Smooth muscle cell (in vitro differentiated cells): Measurements from ENCODE around the gene OR2W1. TPM values are rescaled to one million over a fixed set of nuclear protein-coding genes. Genes with fewer than 3 reads are reported as not detected.

Source experiments
- DNase-seq: peaks from one replicate; lab custom pipeline; 2025; ENCODE audit not compliant: unreplicated experiment; lab: John Stamatoyannopoulos, UW
- H2AFZ ChIP-seq: fragments of 200-600 bp; sonication (generic); 2 replicates; pipeline ENCODE4 v1.6.0; 2016; ENCODE audit warnings: antibody characterized with exemption, low read depth, mild to moderate bottlenecking
- H3F3A ChIP-seq: fragments of 200-600 bp; sonication (generic); 2 replicates; pipeline ENCODE4 v1.6.0; 2017; ENCODE audit warnings: antibody characterized with exemption, low read depth
- H3K27ac ChIP-seq: fragments of 200-600 bp; sonication (generic); 2 replicates; pipeline ENCODE4 v1.5.1; 2016; ENCODE audit warnings: low read depth, mild to moderate bottlenecking
- H3K27me3 ChIP-seq: fragments of 200-600 bp; sonication (generic); 2 replicates; pipeline ENCODE4 v1.6.1; 2016; ENCODE audit warnings: low read depth, mild to moderate bottlenecking
- H3K36me3 ChIP-seq: fragments of 200-600 bp; sonication (generic); 2 replicates; pipeline ENCODE4 v1.5.1; 2016; ENCODE audit warnings: low read depth
- H3K4me1 ChIP-seq: fragments of 200-600 bp; sonication (generic); 2 replicates; pipeline ENCODE4 v1.5.1; 2016; ENCODE audit warnings: low read depth
- H3K4me2 ChIP-seq: fragments of 200-600 bp; sonication (generic); 2 replicates; pipeline ENCODE4 v1.6.0; 2016; ENCODE audit warnings: mild to moderate bottlenecking
- H3K4me3 ChIP-seq: fragments of 200-600 bp; sonication (generic); 2 replicates; pipeline ENCODE4 v1.5.1; 2016; ENCODE audit warnings: mild to moderate bottlenecking
- H3K79me2 ChIP-seq: fragments of 200-600 bp; sonication (generic); 2 replicates; pipeline ENCODE4 v1.6.0; 2016; ENCODE audit warnings: low read depth, mild to moderate bottlenecking
- H3K9ac ChIP-seq: fragments of 200-600 bp; sonication (generic); 2 replicates; pipeline ENCODE4 v1.6.0; 2016; ENCODE audit warnings: low read depth
- H3K9me3 ChIP-seq: fragments of 200-600 bp; sonication (generic); replicated peaks from 2 replicates; pipeline ENCODE4 v1.5.1; 2016; ENCODE audit warnings: low read depth
- H4K20me1 ChIP-seq: fragments of 200-600 bp; sonication (generic); 2 replicates; pipeline ENCODE4 v1.6.0; 2016; ENCODE audit warnings: low read depth
- WGBS: methylation state at CpG from one replicate; pipeline ENCODE4 v1.1.7; 2016; ENCODE audit warnings: low lambda C conversion rate; 5-methylcytosine and 5-hydroxymethylcytosine counted together
- polyA plus RNA-seq: library from polyadenylated mRNA; unstranded; fragments of >200 nt; fragmentation: Nextera tagmentation; extraction: Ambion mirVana; gene quantifications from 2 replicates; pipeline ENCODE4 v1.2.1, GENCODE V29; 2016
- total RNA-seq: library from RNA; depleted of rRNA; stranded (reverse); fragments of >200 nt; gene quantifications from 2 replicates; pipeline ENCODE4 v1.2.3, GENCODE V29; 2014
- TF ChIP-seq, protein P1 (sequence below): fragments of 200-600 bp; sonication (generic); IDR thresholded peaks from 2 replicates; pipeline ENCODE4 v1.5.1; 2017; ENCODE audit warnings: borderline replicate concordance, mild to moderate bottlenecking, antibody characterized with exemption; ENCODE audit not compliant: insufficient read depth, poor library complexity, severe bottlenecking

OR2W1 gene, protein sequence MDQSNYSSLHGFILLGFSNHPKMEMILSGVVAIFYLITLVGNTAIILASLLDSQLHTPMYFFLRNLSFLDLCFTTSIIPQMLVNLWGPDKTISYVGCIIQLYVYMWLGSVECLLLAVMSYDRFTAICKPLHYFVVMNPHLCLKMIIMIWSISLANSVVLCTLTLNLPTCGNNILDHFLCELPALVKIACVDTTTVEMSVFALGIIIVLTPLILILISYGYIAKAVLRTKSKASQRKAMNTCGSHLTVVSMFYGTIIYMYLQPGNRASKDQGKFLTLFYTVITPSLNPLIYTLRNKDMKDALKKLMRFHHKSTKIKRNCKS
- total RNA-seq: not detected in 2 replicates
- polyA plus RNA-seq: not detected in 2 replicates

DNA sequence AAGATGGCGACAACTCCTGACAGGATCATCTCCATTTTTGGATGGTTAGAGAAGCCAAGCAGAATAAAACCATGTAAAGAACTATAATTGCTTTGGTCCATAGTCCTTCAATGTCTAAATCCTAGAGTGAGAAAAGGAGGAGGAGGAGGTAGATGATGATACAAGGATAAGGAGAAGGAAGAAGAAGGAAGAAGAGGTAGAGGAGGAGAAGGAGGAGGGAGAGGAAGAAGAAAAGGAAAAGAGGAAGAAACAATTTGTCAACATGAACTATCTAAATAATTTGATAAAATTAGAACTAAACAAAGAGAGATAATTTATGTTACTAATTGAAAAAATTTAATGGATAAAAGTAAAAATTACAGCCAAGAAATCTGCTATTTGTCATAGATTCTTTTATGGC lies at the start of gene OR2W1:
Gene OR2W1, minus strand, starts transcription at position 101 of the 400 bp plus-strand sequence. Its CDS starts 0 bp downstream, at position 101.
- H3K36me3 ChIP-seq: no peaks in the 10 kb centered on the region
- H3K27ac ChIP-seq: no peak within 1 kb of the TSS
- H3K9ac ChIP-seq: no peak within 1 kb of the TSS
- H3K27me3 ChIP-seq: peaks cover 21% of the 10 kb centered on the region
- H3K4me2 ChIP-seq: no peak within 1 kb of the TSS
- H3K79me2 ChIP-seq: no peaks in the 10 kb centered on the region
- H3K4me3 ChIP-seq: no peak within 1 kb of the TSS
- no peaks in the 10 kb centered on the region for H3K9me3 ChIP-seq
- H3F3A ChIP-seq: no peaks in the 10 kb centered on the region
- 90% methylated on average over 1 of the region's 1 CpG for WGBS
- H2AFZ ChIP-seq: no peak within 1 kb of the TSS
- no peaks in the 10 kb centered on the region for H4K20me1 ChIP-seq
- H3K4me1 ChIP-seq: no peaks in the 10 kb centered on the region
- TF ChIP-seq, protein P1, sequence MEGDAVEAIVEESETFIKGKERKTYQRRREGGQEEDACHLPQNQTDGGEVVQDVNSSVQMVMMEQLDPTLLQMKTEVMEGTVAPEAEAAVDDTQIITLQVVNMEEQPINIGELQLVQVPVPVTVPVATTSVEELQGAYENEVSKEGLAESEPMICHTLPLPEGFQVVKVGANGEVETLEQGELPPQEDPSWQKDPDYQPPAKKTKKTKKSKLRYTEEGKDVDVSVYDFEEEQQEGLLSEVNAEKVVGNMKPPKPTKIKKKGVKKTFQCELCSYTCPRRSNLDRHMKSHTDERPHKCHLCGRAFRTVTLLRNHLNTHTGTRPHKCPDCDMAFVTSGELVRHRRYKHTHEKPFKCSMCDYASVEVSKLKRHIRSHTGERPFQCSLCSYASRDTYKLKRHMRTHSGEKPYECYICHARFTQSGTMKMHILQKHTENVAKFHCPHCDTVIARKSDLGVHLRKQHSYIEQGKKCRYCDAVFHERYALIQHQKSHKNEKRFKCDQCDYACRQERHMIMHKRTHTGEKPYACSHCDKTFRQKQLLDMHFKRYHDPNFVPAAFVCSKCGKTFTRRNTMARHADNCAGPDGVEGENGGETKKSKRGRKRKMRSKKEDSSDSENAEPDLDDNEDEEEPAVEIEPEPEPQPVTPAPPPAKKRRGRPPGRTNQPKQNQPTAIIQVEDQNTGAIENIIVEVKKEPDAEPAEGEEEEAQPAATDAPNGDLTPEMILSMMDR: no peak
- DNase-seq: no peak

DNA sequence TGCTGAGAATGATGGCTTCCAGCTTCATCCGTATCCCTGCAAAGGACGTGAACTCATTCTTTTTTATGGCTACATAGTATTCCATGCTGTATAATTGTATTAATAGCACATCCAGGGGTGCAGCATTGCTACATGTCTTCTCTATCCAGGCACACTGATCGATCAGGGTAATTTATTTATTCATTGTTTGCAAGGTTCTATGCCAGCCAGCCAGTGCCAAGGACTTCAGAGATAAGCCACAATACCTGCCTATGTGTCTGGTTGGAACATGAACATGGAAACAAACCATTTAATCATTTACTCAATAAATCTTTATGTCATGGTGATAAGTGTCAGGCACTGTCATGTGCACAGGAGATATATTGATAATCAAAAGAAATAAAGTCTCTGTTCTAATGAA lies 48.0 kb upstream of the OR2W1 start:
- Histone ChIP-seq H3K27me3 (no peaks in the 10 kb centered on the region), H3K27ac (no peak overlapping the region), H4K20me1 (no peaks in the 10 kb centered on the region), H3K9ac (no peak overlapping the region), H3K4me3 (no peak overlapping the region), H3K4me2 (no peak overlapping the region), H3K79me2 (no peaks in the 10 kb centered on the region), H2AFZ (no peak overlapping the region), H3K4me1 (no peaks in the 10 kb centered on the region), H3F3A (no peaks in the 10 kb centered on the region), H3K9me3 (no peaks in the 10 kb centered on the region), H3K36me3 (no peaks in the 10 kb centered on the region)
- TF ChIP-seq, protein P1: no peak
- WGBS: 91% methylated on average over 3 of the region's 3 CpGs
- DNase-seq: no peak

DNA sequence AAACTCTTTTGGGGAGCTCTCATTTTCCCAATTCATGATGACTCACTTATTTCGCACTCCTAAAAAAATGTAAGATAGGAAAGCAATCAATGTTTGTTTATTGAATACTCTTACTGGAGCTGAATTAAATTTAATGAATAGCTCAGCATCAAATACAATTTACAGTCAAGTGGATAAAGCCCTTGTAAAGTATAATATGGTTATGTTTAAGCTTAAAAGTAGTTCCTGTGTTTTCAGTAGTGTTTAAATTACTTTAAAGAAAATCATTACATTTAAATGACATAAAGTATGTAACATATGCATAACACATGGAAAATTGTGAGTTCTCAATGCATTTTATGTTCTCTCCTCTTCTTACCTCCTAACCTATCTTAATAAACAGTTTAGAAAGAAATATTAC lies 42.2 kb upstream of the OR2W1 start, which contains the start of gene OR2B3:
Gene OR2B3, minus strand, starts transcription at position 101 of the 400 bp plus-strand sequence. Its CDS starts 65 bp downstream, at position 36.
- no peak within 1 kb of the TSS for H3K9ac ChIP-seq
- no peak for DNase-seq
- WGBS: 79% methylated on average over 1 of the region's 1 CpG
- H3K36me3 ChIP-seq: no peaks in the 10 kb centered on the region
- TF ChIP-seq, protein P1: no peak
- no peaks in the 10 kb centered on the region for H3K79me2 ChIP-seq
- H3K9me3 ChIP-seq: no peaks in the 10 kb centered on the region
- H3K4me2 ChIP-seq: no peak within 1 kb of the TSS
- H4K20me1 ChIP-seq: no peaks in the 10 kb centered on the region
- H3K27me3 ChIP-seq: no peaks in the 10 kb centered on the region
- H3K4me1 ChIP-seq: no peaks in the 10 kb centered on the region
- H2AFZ ChIP-seq: no peak within 1 kb of the TSS
- H3K4me3 ChIP-seq: no peak within 1 kb of the TSS
- H3K27ac ChIP-seq: no peak within 1 kb of the TSS
- no peaks in the 10 kb centered on the region for H3F3A ChIP-seq

DNA sequence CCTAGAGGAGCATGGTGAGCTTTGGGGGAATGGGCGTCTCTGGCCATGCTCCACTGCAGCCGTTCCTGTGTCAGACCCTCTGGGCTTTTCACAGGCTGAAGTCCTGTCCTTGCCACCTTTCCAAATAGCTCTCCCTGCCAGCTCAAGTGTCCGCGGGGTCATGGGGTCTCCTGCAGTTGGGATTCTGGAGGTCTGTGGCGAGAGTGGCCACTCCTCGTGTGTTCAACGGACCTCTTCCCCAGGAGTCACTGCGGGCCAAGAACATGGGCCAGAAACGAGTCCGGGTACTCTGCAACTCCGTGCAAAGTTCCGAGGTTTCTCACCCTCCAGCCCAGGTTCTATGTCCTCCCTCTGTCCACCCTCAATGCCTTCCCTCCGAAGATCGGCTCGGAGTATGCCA lies 37.5 kb upstream of the OR2W1 start:
- WGBS: 95% methylated on average over 15 of the region's 15 CpGs
- no peak for DNase-seq
- TF ChIP-seq, protein P1: no peak

More for the DNA sequence above, 37.5 kb upstream of the OR2W1 start:
- Histone ChIP-seq H3F3A (no peaks in the 10 kb centered on the region), H4K20me1 (no peaks in the 10 kb centered on the region), H3K4me3 (no peak overlapping the region), H3K36me3 (no peaks in the 10 kb centered on the region), H3K27me3 (no peaks in the 10 kb centered on the region), H3K4me1 (no peaks in the 10 kb centered on the region), H3K4me2 (no peak overlapping the region), H3K9ac (no peak overlapping the region), H3K79me2 (no peaks in the 10 kb centered on the region), H2AFZ (no peak overlapping the region), H3K27ac (no peak overlapping the region), H3K9me3 (no peaks in the 10 kb centered on the region)
